ENCODE results near the gene TNRC6C. TPM values are rescaled to one million over a fixed set of nuclear protein-coding genes. Genes with fewer than 3 reads are reported as not detected.
"Not testable (repeated sequence)": the region's sequence is repeated elsewhere in the genome, so short reads cannot be mapped to it uniquely, and the experiment has no call there.

Gene TNRC6C
- total RNA-seq, 1 donor = 12.4 TPM

DNA sequence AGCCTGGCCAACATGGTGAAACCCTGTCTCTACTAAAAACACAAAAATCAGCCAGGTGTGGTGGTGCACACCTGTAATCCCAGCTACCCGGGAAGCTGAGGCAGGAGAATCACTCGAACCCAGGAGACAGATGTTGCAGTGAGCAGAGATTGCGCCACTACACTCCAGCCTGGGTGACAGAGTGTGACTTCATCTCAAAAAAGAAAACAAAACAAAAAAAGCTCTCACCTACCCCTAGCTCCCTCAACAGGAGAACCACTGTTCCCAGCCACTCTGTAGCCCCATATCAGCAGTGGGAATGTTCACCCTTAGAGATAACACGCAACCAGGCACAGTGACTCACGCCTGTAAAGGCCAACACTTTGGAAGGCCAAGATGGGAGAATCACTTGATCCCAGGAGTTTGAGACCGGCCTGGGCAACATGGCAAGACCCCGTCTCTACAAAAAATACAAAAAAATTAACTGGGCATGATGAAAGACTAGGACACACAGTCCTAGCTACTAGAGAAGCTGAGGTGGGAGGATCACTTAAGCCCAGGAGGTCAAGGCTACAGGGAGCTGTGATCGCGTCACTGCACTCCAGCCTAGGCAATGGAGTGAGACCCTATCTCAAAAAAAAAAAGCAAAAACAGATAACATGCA lies 177.5 kb downstream of the TNRC6C start:
- no peaks in the 10 kb centered on the region for H3K27me3 ChIP-seq (ENCODE audit: insufficient read depth, low read length)
- peaks cover 91% of the 10 kb centered on the region for H3K4me1 ChIP-seq (ENCODE audit: insufficient read depth, low read length)
- no peaks in the 10 kb centered on the region for H3K9me3 ChIP-seq (ENCODE audit: low read depth, low read length)
- H3K4me3 ChIP-seq (ENCODE audit: low read length) = no peak overlapping the region

DNA sequence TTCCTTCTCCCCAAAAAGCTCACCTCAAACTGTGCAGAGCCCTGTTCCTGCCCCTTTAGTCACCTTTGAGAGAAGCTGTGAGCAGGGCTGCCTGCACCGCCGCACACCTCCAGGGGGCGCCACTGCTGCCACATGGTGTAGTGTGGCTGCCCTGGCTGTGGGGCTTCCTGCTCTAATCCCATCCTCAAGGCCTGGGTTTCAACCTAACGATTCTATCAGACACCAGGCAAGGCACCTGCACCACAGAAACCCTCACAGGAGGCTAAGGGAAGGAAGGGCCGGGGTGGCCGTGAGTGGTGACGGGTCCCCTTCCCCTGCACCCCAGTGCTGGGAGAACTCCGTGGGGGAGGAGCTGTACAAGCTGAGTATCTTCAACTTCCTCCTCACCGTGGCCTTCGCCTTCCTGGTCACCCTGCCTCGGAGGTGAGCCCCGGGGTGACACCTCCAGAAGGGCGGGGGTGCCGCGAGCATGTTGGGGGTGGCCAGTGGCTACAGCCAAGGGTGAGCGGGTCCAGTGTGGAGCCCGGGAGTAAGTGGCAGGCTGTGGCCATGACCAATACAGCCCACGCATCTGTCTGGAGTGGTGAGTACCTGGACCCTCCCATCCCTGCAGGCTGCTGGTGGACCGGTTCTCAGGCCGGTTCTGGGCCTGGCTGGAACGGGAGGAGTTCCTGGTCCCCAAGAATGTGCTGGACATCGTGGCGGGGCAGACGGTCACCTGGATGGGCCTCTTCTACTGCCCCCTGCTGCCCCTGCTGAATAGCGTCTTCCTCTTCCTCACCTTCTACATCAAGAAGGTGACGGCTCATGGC lies 179.1 kb downstream of the TNRC6C start:
- H3K4me1 ChIP-seq (ENCODE audit: insufficient read depth, low read length) = peaks cover 98% of the 10 kb centered on the region
- no peaks in the 10 kb centered on the region for H3K9me3 ChIP-seq (ENCODE audit: low read depth, low read length)
- H3K4me3 ChIP-seq (ENCODE audit: low read length) = no peak overlapping the region
- no peaks in the 10 kb centered on the region for H3K27me3 ChIP-seq (ENCODE audit: insufficient read depth, low read length)

DNA sequence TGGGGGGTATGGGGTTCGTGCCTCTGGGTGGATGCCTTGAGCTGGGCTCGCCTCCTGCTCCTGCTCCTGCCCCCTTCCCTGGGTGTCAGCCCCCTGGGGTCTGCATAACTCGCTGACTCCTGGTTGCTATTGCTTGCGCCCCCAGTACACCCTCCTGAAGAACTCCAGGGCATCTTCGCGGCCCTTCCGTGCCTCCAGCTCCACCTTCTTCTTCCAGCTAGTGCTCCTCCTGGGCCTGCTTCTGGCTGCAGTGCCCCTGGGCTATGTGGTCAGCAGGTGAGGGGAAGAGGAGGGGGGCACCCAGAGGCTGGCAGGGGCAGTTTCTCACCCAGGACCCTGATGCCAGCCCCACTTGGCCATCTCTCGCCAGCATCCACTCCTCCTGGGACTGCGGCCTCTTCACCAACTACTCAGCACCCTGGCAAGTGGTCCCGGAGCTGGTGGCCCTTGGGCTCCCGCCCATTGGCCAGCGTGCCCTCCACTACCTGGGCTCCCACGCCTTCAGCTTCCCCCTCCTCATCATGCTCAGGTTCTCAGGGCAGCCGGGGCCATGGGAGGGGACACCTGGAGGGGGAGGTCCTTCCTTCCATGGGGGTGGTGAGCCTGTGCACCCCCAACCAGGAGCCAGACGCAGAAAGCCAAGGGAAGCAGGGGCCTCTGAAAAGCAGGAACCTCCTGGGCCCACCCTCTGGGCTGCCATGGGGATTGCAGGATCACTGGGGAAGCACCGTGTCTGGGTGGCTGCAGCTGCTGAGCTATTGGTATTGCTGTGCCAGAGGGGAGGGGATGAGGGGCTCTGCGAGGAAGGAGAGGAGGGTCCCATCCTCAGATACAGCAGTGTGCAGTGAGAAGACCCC lies 179.9 kb downstream of the TNRC6C start:
- Histone ChIP-seq H3K4me3 (ENCODE audit: low read length) (no peak overlapping the region), H3K4me1 (ENCODE audit: insufficient read depth, low read length) (peaks cover 96% of the 10 kb centered on the region), H3K27me3 (ENCODE audit: insufficient read depth, low read length) (no peaks in the 10 kb centered on the region), H3K9me3 (ENCODE audit: low read depth, low read length) (no peaks in the 10 kb centered on the region)

DNA sequence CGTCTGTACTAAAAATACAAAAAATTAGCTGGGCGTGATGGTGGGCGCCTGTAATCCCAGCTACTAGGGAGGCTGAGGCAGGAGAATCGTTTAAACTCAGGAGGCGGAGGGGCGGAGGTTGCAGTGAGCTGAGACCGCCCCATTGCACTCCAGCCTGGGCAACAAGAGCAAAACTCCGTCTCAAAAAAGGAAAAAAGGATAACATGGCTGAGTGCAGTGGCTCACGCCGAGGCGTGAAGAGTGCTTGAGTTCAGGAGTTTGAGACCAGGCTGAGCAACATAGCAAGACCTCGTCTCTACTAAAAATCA lies 181.3 kb downstream of the TNRC6C start:
- not testable (repeated sequence) for H3K9me3 ChIP-seq (ENCODE audit: low read depth, low read length); H3K27me3 ChIP-seq (ENCODE audit: insufficient read depth, low read length); H3K4me3 ChIP-seq (ENCODE audit: low read length)
- H3K4me1 ChIP-seq (ENCODE audit: insufficient read depth, low read length) = peaks cover 96% of the 10 kb centered on the region

DNA sequence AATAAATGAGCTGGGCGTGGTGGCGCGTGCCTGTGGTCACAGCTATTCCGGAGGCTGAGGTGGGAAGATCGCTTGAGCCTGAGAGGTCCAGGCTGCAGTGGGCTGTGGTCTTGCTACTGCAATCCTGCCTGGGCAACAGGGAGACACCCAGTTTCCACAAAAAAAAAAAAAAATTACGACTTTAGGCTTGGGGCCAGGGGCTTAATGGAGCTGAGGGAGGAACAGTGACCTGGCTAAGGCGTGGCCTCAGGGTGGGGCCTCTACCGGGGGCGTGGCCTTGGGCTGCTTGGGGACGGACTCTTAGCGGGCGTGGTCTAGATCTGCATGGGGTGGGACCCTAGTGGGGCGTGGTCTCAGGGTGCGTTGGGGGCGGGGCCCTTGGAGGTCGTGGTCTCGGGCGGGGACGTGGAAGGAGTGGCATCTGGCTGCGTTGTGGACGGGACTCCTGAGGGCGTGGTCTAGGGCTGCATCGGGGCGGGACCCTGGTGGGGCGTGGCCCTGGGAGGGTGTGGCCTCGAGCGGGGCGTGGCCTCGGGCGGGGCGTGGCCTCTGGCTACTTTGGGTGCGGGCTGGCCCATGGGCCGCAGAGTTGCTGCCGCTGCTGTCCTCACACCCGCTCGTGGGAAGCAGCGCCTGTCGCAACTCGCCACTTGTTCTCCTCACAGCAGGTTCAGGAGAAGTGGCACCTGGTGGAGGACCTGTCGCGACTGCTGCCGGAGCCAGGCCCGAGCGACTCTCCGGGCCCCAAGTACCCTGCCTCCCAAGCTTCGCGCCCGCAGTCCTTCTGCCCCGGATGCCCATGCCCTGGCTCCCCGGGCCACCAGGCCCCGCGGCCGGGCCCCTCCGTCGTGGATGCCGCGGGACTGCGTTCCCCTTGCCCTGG lies 181.9 kb downstream of the TNRC6C start:
- Histone ChIP-seq H3K27me3 (ENCODE audit: insufficient read depth, low read length) (no peaks in the 10 kb centered on the region), H3K4me1 (ENCODE audit: insufficient read depth, low read length) (peaks cover 96% of the 10 kb centered on the region), H3K4me3 (ENCODE audit: low read length) (no peak overlapping the region), H3K9me3 (ENCODE audit: low read depth, low read length) (no peaks in the 10 kb centered on the region)

DNA sequence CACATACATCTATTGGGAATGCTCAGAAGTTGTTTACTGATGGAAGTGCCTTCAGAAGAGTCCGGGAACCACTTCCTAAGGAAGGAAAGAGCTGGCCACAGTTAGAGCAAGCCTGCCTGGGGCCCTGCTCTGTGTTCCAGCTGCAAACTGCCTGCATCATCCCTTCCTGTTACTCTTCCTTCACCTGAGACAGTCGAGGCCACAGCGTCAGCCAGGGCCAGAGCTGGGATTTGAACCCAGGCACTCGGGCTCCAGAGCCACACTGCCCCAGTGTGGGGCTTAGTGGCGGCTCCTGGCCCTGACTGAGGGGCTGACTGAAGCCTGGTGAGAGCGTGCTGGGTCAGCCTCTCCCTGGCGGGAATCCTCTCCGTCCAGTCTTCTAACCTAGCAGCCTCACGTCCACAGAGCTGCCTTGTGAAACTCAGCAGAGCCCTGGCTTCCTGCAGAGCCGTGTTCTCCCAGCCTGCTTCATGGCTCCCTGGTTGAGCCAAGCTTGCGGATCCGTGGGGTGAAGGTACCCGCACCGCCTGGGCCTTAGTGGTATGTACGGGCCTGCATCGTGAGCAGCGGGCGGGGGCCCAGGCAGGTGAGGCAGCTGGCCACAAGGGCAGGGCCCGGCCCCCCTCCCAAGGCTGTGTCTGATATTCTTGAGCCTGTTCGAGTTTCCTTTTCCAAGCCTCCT lies 183.1 kb downstream of the TNRC6C start:
- peaks cover 95% of the 10 kb centered on the region for H3K4me1 ChIP-seq (ENCODE audit: insufficient read depth, low read length)
- H3K27me3 ChIP-seq (ENCODE audit: insufficient read depth, low read length) = no peaks in the 10 kb centered on the region
- H3K4me3 ChIP-seq (ENCODE audit: low read length) = no peak overlapping the region
- no peaks in the 10 kb centered on the region for H3K9me3 ChIP-seq (ENCODE audit: low read depth, low read length)

DNA sequence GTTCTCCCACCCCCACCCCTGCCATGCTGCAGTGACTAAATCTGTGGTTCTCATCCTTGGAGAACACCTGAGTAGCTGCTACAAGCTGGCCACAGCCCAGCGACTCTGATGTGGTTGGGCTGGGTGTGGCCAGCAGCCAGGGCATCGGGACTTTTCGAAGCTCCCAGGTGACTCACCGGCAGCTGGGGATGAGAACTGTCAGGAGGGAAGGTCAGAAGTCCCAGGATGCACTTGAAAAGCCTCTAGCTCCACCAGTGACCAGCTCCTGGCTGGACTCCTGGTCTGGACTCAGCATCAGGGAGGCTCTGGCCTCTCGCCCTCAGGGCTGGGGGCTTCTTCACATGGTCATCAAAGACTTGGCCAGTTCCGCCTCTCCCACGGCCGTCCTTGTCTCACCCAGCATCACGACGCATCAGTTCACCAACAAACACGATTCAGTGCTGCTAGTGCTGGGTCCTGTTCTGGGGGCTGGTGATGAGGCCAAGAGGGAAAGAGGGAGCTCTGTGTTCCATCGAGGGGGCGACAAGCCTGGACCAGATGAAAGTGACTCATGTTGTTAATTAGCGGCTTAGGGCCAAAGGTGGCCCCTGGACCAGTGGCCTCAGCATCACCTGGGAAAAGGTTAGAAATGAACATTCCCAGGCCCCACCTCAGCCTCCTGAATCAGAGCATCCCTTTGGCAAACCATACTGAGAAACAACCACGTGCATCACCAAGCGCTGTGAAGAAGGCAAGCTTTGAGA lies 183.8 kb downstream of the TNRC6C start:
- H3K4me1 ChIP-seq (ENCODE audit: insufficient read depth, low read length) = peaks cover 95% of the 10 kb centered on the region
- H3K9me3 ChIP-seq (ENCODE audit: low read depth, low read length) = no peaks in the 10 kb centered on the region
- H3K4me3 ChIP-seq (ENCODE audit: low read length) = no peak overlapping the region
- no peaks in the 10 kb centered on the region for H3K27me3 ChIP-seq (ENCODE audit: insufficient read depth, low read length)

DNA sequence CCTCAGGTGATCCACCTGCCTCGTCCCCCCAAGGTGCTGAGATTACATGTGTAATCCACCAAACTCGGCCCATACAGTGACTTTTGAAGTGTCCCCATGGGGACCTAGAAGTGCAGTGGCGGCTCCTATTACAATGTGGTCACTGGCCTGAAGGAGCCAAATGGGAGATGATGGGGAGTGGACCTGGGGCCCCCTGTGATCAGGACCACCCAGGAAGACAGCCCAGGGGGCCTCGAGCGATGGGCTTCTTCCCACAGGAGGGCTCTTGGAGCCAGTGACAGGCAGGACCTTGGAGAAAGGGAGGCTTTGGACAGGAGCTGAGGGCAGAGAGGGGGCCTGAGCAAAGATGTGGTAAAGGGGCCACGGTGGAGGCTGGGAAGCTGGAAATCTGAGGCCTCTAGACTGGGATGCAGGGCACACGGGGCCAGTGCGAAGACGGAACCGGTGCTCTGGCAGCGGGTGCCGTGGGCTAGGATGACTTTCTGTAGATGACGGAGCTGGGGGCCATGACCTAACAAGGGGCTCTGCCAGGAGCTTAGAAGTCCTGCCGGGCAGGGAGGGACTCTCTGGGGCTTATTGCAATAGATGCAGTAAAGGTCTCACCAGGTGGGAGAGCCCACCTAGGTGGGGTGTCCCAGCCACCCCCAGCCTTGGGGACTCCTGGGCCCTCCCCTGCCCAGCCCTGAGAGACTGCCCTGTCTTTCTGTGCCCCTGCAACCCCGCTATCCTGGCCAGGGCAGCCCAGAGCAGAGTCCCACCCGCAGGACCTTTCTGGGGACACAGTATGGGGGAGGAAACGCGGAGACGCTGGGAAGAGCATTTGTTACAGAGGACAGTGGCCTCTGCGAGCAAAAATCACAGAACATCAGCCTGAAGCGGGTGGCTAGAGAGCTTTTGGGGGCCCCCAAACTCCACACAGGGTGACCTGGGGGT lies 185.0 kb downstream of the TNRC6C start:
- Histone ChIP-seq H3K4me3 (ENCODE audit: low read length) (no peak overlapping the region), H3K27me3 (ENCODE audit: insufficient read depth, low read length) (no peaks in the 10 kb centered on the region), H3K4me1 (ENCODE audit: insufficient read depth, low read length) (peaks cover 95% of the 10 kb centered on the region), H3K9me3 (ENCODE audit: low read depth, low read length) (no peaks in the 10 kb centered on the region)

DNA sequence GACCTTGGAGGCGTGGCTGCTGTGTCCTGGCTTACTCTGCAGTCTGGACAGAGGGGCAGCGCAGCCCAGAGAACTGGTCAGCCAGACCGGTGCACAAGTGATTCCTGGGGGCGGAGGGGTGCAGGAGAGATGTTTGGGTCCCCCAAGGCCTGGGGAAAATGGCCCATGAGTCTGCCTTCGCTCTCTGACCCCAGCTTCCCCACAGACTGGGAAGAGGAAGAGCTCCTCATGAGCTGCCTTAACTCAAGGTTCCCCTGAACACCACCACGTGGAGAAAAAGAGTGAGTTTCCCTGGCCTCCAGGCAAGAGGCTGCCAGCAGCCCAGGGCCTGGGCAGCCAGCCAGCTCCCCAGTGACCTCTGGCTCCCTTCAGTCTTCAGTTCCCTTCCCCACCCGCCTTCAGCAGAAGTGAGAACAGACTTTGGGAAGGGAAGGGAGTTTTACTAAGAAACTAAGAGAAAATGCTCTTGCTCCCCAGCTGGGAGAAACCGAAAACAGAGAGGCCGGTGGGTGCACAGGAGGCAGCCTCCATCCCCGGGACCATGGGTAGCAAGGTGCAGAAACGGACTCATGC lies 185.7 kb downstream of the TNRC6C start:
- Histone ChIP-seq H3K4me1 (ENCODE audit: insufficient read depth, low read length) (peaks cover 92% of the 10 kb centered on the region), H3K9me3 (ENCODE audit: low read depth, low read length) (no peaks in the 10 kb centered on the region), H3K4me3 (ENCODE audit: low read length) (no peak overlapping the region), H3K27me3 (ENCODE audit: insufficient read depth, low read length) (no peaks in the 10 kb centered on the region)

DNA sequence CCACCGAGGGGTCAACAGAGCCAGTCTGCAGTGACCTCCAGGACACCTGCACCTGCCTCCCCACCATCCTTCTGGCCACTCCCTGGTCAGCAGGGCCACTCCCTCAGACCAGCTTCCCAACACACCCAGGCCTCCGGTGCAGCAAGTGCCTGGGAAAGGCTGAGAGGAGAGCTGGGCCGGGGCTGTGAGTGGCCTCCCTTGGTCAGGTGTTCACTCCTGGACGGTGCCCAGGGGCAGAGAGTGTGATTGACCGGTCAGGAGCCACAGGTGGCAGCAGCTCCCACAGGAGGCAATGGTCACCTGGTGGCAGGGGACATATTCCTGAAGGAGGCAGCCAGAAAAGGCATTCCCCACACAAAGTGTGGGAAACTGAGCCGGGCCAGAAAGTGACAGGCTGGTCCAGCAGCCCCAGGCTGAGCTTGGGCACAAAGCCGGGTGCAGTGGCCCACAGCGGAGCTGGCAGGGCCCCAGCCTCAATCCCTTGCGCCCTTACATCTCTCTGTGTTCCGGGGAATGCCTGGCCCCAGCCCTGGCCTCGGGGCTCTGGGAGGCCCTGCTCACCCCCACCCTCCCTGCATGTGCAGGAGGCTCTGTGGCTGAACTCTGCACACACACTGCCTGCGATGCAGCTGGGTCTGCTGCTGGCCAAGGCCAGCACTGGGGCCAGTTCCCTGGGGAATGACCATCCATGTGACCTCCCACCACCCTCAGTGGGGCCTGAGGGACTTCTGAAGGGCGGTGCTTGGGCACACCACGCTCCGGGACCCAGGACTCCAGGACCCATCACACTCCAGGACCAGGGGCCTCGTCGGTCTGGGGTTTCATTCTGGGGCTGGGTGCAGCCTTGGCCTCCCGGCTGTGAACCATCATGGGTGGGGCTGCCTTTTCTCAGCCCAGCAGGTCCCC lies 186.5 kb downstream of the TNRC6C start:
- Histone ChIP-seq H3K4me3 (ENCODE audit: low read length) (no peak overlapping the region), H3K4me1 (ENCODE audit: insufficient read depth, low read length) (peaks cover 84% of the 10 kb centered on the region), H3K9me3 (ENCODE audit: low read depth, low read length) (no peaks in the 10 kb centered on the region), H3K27me3 (ENCODE audit: insufficient read depth, low read length) (no peaks in the 10 kb centered on the region)

DNA sequence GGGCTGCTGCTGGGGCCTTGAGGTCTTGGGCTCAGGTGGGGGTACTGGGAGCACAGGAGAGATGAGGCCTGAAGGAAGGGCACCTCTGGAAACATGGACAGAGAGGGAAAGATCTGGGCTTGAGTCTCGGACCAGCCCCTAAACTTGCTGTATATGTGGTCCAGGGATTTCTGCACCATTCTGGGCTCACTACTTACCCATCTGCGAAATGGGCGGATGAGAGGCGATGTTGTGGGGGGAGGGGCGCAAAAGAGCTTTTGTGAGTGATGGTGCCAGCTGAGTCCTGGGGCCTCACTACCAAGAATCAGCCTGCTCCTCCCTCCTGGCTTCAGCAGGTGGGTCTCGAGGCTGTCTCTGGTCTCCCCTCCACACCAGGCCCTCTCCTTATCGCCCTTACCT lies 188.0 kb downstream of the TNRC6C start:
- Histone ChIP-seq H3K9me3 (ENCODE audit: low read depth, low read length) (no peaks in the 10 kb centered on the region), H3K4me3 (ENCODE audit: low read length) (no peak overlapping the region), H3K27me3 (ENCODE audit: insufficient read depth, low read length) (no peaks in the 10 kb centered on the region), H3K4me1 (ENCODE audit: insufficient read depth, low read length) (peaks cover 71% of the 10 kb centered on the region)

DNA sequence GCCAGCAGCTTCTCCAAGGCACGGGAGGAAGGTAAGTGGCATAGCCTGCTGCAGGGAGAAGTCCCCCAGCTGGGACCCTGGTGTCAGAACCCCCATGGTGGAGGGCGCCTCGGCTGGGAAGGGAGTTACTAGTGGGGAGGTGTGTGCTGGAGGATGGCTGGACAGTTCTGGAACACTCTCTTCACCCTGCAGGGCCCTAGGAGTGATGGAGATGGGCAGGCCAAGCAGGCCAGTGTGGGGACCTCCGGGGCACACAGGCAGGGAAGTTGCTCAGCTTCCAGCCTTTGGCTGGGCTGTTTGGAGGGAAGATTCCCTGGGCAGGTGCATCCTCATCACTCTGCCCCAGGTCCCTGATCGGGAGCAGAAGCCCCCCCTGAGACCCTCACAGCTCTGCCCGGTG lies 188.4 kb downstream of the TNRC6C start:
- Histone ChIP-seq H3K27me3 (ENCODE audit: insufficient read depth, low read length) (no peaks in the 10 kb centered on the region), H3K9me3 (ENCODE audit: low read depth, low read length) (no peaks in the 10 kb centered on the region), H3K4me3 (ENCODE audit: low read length) (no peak overlapping the region), H3K4me1 (ENCODE audit: insufficient read depth, low read length) (peaks cover 71% of the 10 kb centered on the region)
